HepG2 (cell line): Measurements from ENCODE around the gene ADAMTS17. TPM values are rescaled to one million over a fixed set of nuclear protein-coding genes. Genes with fewer than 3 reads are reported as not detected.

Experiments
- ATAC-seq: fragments of 200-7000 bp; cut with Tn5 transposase; 3 replicates; pipeline ENCODE4 v1.9.1; 2020; ENCODE audit warnings: mild to moderate bottlenecking, moderate library complexity
- BruUV-seq: library from RNA; stranded (reverse); fragments of 400-500 nt; replicated peaks from 2 replicates; lab custom pipeline; 2021; lab: Mats Ljungman, UMichigan
- CTCF ChIA-PET: fragments of 300-600 bp; formaldehyde crosslinking; extraction: SDS; loops from one replicate; lab custom pipeline; 2021; ENCODE audit warnings: low total read pairs, inconsistent platforms, low intra/inter-chr PET ratio; lab: Yijun Ruan, JAX
- POLR2A ChIA-PET: fragments of 350-600 bp; sonication (Branson Sonifier 250); formaldehyde crosslinking; loops from one replicate; lab custom pipeline; 2020; ENCODE audit warnings: antibody characterized with exemption, inconsistent platforms; lab: Yijun Ruan, JAX
- DNase-seq: peaks from one replicate; pipeline ENCODE4 v3.0.0-alpha.2; 2015; ENCODE audit warnings: low spot score
- FAIRE-seq: peaks from 3 replicates; lab custom pipeline; 2011; peaks lifted over from hg19 to GRCh38; lab: Jason Lieb, UNC
- H2AFZ ChIP-seq: one replicate; pipeline ENCODE4 v1.6.1; 2011; ENCODE audit warnings: low read length, inconsistent platforms
- H3K27ac ChIP-seq: fragments of 300-600 bp; 3 replicates; pipeline ENCODE4 v1.8.0; 2011; ENCODE audit warnings: mixed run types, mild to moderate bottlenecking, mixed read lengths, low read length, inconsistent platforms; ENCODE audit not compliant: insufficient read depth; ENCODE audit errors: extremely low read length
- H3K27me3 ChIP-seq, 2 experiments: fragments of 200-600 bp in 1 of 2; 2 replicates in 1 of 2; 3 replicates in 1 of 2; pipeline versions ENCODE4 v1.6.0 to v1.8.0; 2011; ENCODE audit warnings: low read length in 2 of 2, mild to moderate bottlenecking in 2 of 2, moderate library complexity in 2 of 2, inconsistent platforms in 1 of 2; ENCODE audit not compliant: insufficient read depth in 2 of 2, control insufficient read depth in 1 of 2
- H3K36me3 ChIP-seq, 2 experiments: fragments of 200-600 bp in 1 of 2; replicated peaks in 1 of 2; 2 replicates in 1 of 2; 3 replicates in 1 of 2; pipeline versions ENCODE4 v1.5.1 to v1.8.0; 2011; ENCODE audit warnings: low read length in 2 of 2, inconsistent platforms in 1 of 2; ENCODE audit not compliant: insufficient read depth in 2 of 2, control insufficient read depth in 1 of 2
- H3K4me1 ChIP-seq: 2 replicates; pipeline ENCODE4 v1.5.1; 2012; ENCODE audit warnings: low read length, inconsistent platforms; ENCODE audit not compliant: insufficient read depth
- H3K4me2 ChIP-seq: 2 replicates; pipeline ENCODE4 v1.6.0; 2011; ENCODE audit warnings: low read depth, low read length, inconsistent platforms
- H3K4me3 ChIP-seq, 3 experiments: fragments of 200-600 bp in 1 of 3; sonication (generic), shearing (Covaris generic) in 1 of 3; replicated peaks in 1 of 3; 2 replicates each; pipeline ENCODE4 v1.5.1; 2011 to 2016; ENCODE audit warnings: low read length in 3 of 3, inconsistent platforms in 2 of 3, low read depth in 2 of 3, mild to moderate bottlenecking in 2 of 3, control low read depth in 1 of 3, mixed read lengths in 1 of 3; ENCODE audit not compliant: insufficient read depth in 1 of 3
- H3K79me2 ChIP-seq: one replicate; pipeline ENCODE4 v1.6.1; 2011; ENCODE audit warnings: low read length, inconsistent platforms; ENCODE audit not compliant: insufficient read depth
- H3K9ac ChIP-seq: 2 replicates; pipeline ENCODE4 v1.6.0; 2011; ENCODE audit warnings: mild to moderate bottlenecking, low read depth, low read length, inconsistent platforms; ENCODE audit not compliant: insufficient read depth
- H3K9me3 ChIP-seq: 2 replicates; pipeline ENCODE4 v1.5.1; 2012; ENCODE audit warnings: mild to moderate bottlenecking, low read length
- H4K20me1 ChIP-seq: 2 replicates; pipeline ENCODE4 v1.6.0; 2011; ENCODE audit warnings: inconsistent platforms, mild to moderate bottlenecking, low read length, moderate library complexity; ENCODE audit not compliant: insufficient read depth
- CEBPG ChIP-seq: IDR thresholded peaks from 2 replicates; pipeline ENCODE4 v1.6.1; 2016
- GATAD1 ChIP-seq: IDR thresholded peaks from 2 replicates; pipeline ENCODE4 v1.6.1; 2016; ENCODE audit warnings: missing genetic modification reagents, missing compliant biosample characterization
- ISX ChIP-seq: sonication (generic); formaldehyde crosslinking; conservative IDR thresholded peaks from 2 replicates; pipeline ENCODE4 v1.5.0; 2020; ENCODE audit warnings: missing genetic modification reagents
- MAX ChIP-seq: IDR thresholded peaks from 2 replicates; pipeline ENCODE4 v1.6.1; 2012; ENCODE audit warnings: inconsistent platforms
- MTF2 ChIP-seq: sonication (generic); formaldehyde crosslinking; IDR thresholded peaks from 2 replicates; pipeline ENCODE4 v1.5.0; 2020; ENCODE audit warnings: missing genetic modification reagents, borderline replicate concordance
- NR0B2 ChIP-seq: sonication (generic); formaldehyde crosslinking; IDR thresholded peaks from 2 replicates; pipeline ENCODE4 v1.4.0; 2020; ENCODE audit warnings: mild to moderate bottlenecking, missing genetic modification reagents
- REL ChIP-seq: sonication (generic); formaldehyde crosslinking; conservative IDR thresholded peaks from 2 replicates; pipeline ENCODE4 v1.8.0; 2022; ENCODE audit warnings: mild to moderate bottlenecking, missing genetic modification reagents, moderate library complexity
- SALL2 ChIP-seq: sonication (generic); formaldehyde crosslinking; IDR thresholded peaks from 2 replicates; pipeline ENCODE4 v1.8.1; 2023; ENCODE audit warnings: mild to moderate bottlenecking, missing genetic modification reagents, inconsistent platforms
- SRSF1 ChIP-seq: fragments of 200-400 bp; formaldehyde crosslinking; optimal IDR thresholded peaks from 2 replicates; pipeline ENCODE3; 2017; ENCODE audit warnings: mild to moderate bottlenecking, low read depth, low read length, moderate library complexity
- SUZ12 ChIP-seq: fragments of 150-350 bp; IDR thresholded peaks from 2 replicates; pipeline ENCODE4 v1.6.1; 2014; ENCODE audit warnings: low read depth, low read length
- ZBTB8A ChIP-seq: sonication (generic); formaldehyde crosslinking; IDR thresholded peaks from 2 replicates; pipeline ENCODE4 v1.4.0; 2020; ENCODE audit warnings: mild to moderate bottlenecking, low read depth, missing genetic modification reagents, borderline replicate concordance
- ZNF225 ChIP-seq: sonication (generic); formaldehyde crosslinking; IDR thresholded peaks from 2 replicates; pipeline ENCODE4 v1.4.0; 2020; ENCODE audit warnings: mild to moderate bottlenecking, missing genetic modification reagents
- ZNF232 ChIP-seq: sonication (generic); formaldehyde crosslinking; IDR thresholded peaks from 2 replicates; pipeline ENCODE4 v1.4.0; 2020; ENCODE audit warnings: missing genetic modification reagents, borderline replicate concordance
- ZNF383 ChIP-seq: sonication (generic); formaldehyde crosslinking; IDR thresholded peaks from 2 replicates; pipeline ENCODE4 v1.4.0; 2020; ENCODE audit warnings: missing genetic modification reagents, mild to moderate bottlenecking, borderline replicate concordance
- ZNF496 ChIP-seq: sonication (generic); formaldehyde crosslinking; IDR thresholded peaks from 2 replicates; pipeline ENCODE4 v1.8.1; 2023; ENCODE audit warnings: mild to moderate bottlenecking, moderate library complexity, missing genetic modification reagents; ENCODE audit not compliant: insufficient replicate concordance
- WGBS: methylation state at CpG from one replicate; pipeline ENCODE4 v1.1.6; 2017; ENCODE audit warnings: low lambda C conversion rate; 5-methylcytosine and 5-hydroxymethylcytosine counted together
- in situ Hi-C: cut with HindIII; loops from 2 replicates; pipeline ENCODE4 v1.10.0; 2017; ENCODE audit warnings: low pct_unique_long_range_greater_than_20kb; ENCODE audit not compliant: extremely low pct_ligation_motif_present
- intact Hi-C: fragments of 100-400 bp; cut with micrococcal nuclease; formaldehyde crosslinking; loops from one replicate; pipeline ENCODE4 v1.10.0; 2022; ENCODE audit not compliant: unreplicated experiment
- polyA plus RNA-seq, 8 experiments: library from polyadenylated mRNA; depleted of rRNA in 3 of 8; stranded (reverse) in 7 of 8; unstranded in 1 of 8; fragments of >200 nt; fragmentation: Illumina TruSeq in 4 of 8; extraction: Trizol in 4 of 8; gene quantifications; 2 replicates each; pipeline versions ENCODE4 v1.2.1 to v1.2.3, GENCODE V29; 2011 to 2016; ENCODE audit warnings: low read depth in 4 of 8, missing spikeins in 1 of 8, mixed read lengths in 1 of 8; ENCODE audit not compliant: insufficient read depth in 1 of 8
- total RNA-seq, 5 experiments: library from RNA; depleted of rRNA; stranded (reverse); fragments of >200 nt; fragmentation: Illumina TruSeq; extraction: Trizol; gene quantifications; 2 replicates each; pipeline ENCODE4 v1.2.3, GENCODE V29; 2016; ENCODE audit warnings: low read depth in 1 of 5

The ADAMTS17 gene
- total and polyA plus RNA-seq, 2 of the 13 experiments (the other 11 are each of a cell fraction or from before 2014, with no cell fraction given), result 0.02 to 0.04 TPM

DNA sequence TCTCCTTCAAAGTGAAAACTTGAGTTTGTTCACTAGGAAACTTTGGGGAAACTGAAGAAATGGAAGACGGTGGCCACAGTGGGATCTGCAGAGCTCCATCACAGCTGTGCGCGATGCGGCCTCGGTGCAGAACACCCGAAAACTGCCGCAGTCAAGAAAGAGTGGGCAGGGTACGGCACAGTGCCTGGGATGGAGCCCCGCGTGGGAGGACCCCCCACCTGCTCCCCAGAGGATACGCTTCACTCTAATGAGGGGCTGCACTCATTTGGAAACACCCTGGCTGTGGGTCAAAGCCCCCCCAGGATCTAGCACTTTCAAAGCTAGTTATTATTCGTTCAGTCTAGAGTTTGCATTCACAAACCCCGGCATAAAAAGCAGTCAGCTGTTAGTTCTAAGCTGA, 9.5 kb downstream of the ADAMTS17 start:
- ATAC-seq, result no peak
- Histone ChIP-seq H3K4me1 (no peaks in the 10 kb centered on the region), H3K27me3 (no peaks in the 10 kb centered on the region; a peak in 2 of 5 replicates), H3K9me3 (no peaks in the 10 kb centered on the region), H3K27ac (no peak overlapping the region), H3K9ac (no peak overlapping the region), H3K4me2 (no peak overlapping the region)
- in situ Hi-C loops, result loop anchor here (10.0 to 25.0 kb wide), 3 partner anchors 53 to 1070 kb away; partner anchors contain the start of gene LRRC28
- CTCF ChIA-PET, result no interaction called here
- TF ChIP-seq ZNF225 (CRISPR knock-in tag) (no peak), CEBPG (CRISPR knock-in tag) (no peak), NR0B2 (CRISPR knock-in tag) (no peak), MAX (no peak)
- TF ChIP-seq, all 625 proteins: peak for 0
- H3K36me3 ChIP-seq, result no peaks in the 10 kb centered on the region
- POLR2A ChIA-PET, result no interaction called here
- WGBS, result 56% methylated on average over 12 of the region's 13 CpGs
- H2AFZ ChIP-seq, result no peak overlapping the region
- H3K79me2 ChIP-seq, result no peaks in the 10 kb centered on the region
- FAIRE-seq (no peak), DNase-seq (no peak)
- intact Hi-C loops, result no loop called here
- BruUV-seq, result no TSS peak
- H3K4me3 ChIP-seq, result no peak overlapping the region
- H4K20me1 ChIP-seq, result no peaks in the 10 kb centered on the region

- ATAC-seq, result no peak
- no peaks in the 10 kb centered on the region for H3K4me1 ChIP-seq
- ChIA-PET POLR2A (no interaction called here), CTCF (no interaction called here)
- no peak overlapping the region for H3K9ac ChIP-seq
- H3K4me2 ChIP-seq, result no peak overlapping the region
- H3K79me2 ChIP-seq, result no peaks in the 10 kb centered on the region
- BruUV-seq, result no TSS peak
- FAIRE-seq, result no peak
- WGBS, result 27% methylated on average over 4 of the region's 12 CpGs
- in situ Hi-C loops, result loop anchor here (10.0 to 25.0 kb wide), 3 partner anchors 54 to 1068 kb away; partner anchors contain the start of gene LRRC28
- no peak overlapping the region for H3K4me3 ChIP-seq
- intact Hi-C loops, result no loop called here
- H3K36me3 ChIP-seq, result no peaks in the 10 kb centered on the region
- no peak overlapping the region for H3K27ac ChIP-seq
- H3K9me3 ChIP-seq, result no peaks in the 10 kb centered on the region
- H4K20me1 ChIP-seq, result no peaks in the 10 kb centered on the region
- no peak for DNase-seq
- H3K27me3 ChIP-seq, result no peaks in the 10 kb centered on the region; a peak in 2 of 5 replicates
- no peak overlapping the region for H2AFZ ChIP-seq
- TF ChIP-seq ZBTB8A (no peak), ISX (CRISPR knock-in tag) (no peak), GATAD1 (no peak), REL (CRISPR knock-in tag) (no peak), ZNF383 (no peak), ZNF232 (CRISPR knock-in tag) (no peak), SRSF1 (no peak), SUZ12 (no peak), ZNF496 (CRISPR knock-in tag) (no peak), MTF2 (CRISPR knock-in tag) (no peak), SALL2 (CRISPR knock-in tag) (no peak)
- TF ChIP-seq, all 625 proteins: peak for 0
Measured at GRCh38 chr15:100330629-100331215, 11.1 kb downstream of the ADAMTS17 start.
